WERI-Rb-1 (cell line): Measurements from ENCODE around the gene SSBP3.

Experiments
- DNase-seq: peaks from one replicate; pipeline ENCODE4 v3.0.0-alpha.2; 2020
- H3K27ac ChIP-seq: fragments of 250-450 bp; sonication (Bioruptor Pico); 2 replicates; pipeline ENCODE4 v1.5.1; 2020; ENCODE audit warnings: mild to moderate bottlenecking, moderate library complexity
- H3K27me3 ChIP-seq: fragments of 250-450 bp; sonication (Bioruptor Pico); 2 replicates; pipeline ENCODE4 v1.5.1; 2021; ENCODE audit warnings: mild to moderate bottlenecking, low read depth, moderate library complexity; ENCODE audit not compliant: insufficient read depth, severe bottlenecking
- H3K36me3 ChIP-seq: fragments of 250-450 bp; sonication (Bioruptor Pico); 2 replicates; pipeline ENCODE4 v1.5.1; 2020; ENCODE audit warnings: mild to moderate bottlenecking, moderate library complexity
- H3K4me3 ChIP-seq: 2 replicates; pipeline ENCODE4 v1.5.1; 2011; ENCODE audit warnings: low read depth, mild to moderate bottlenecking, control low read depth, low read length
- H3K9me3 ChIP-seq: fragments of 250-450 bp; sonication (Bioruptor Pico); 2 replicates; pipeline ENCODE4 v1.5.1; 2021; ENCODE audit warnings: mild to moderate bottlenecking, moderate library complexity; ENCODE audit not compliant: severe bottlenecking
- TF ChIP-seq, protein P1 (sequence below): IDR thresholded peaks from 2 replicates; pipeline ENCODE4 v1.5.1; 2011; ENCODE audit warnings: low read depth, mild to moderate bottlenecking, control low read depth, inconsistent platforms, low read length

SSBP3 gene

DNA sequence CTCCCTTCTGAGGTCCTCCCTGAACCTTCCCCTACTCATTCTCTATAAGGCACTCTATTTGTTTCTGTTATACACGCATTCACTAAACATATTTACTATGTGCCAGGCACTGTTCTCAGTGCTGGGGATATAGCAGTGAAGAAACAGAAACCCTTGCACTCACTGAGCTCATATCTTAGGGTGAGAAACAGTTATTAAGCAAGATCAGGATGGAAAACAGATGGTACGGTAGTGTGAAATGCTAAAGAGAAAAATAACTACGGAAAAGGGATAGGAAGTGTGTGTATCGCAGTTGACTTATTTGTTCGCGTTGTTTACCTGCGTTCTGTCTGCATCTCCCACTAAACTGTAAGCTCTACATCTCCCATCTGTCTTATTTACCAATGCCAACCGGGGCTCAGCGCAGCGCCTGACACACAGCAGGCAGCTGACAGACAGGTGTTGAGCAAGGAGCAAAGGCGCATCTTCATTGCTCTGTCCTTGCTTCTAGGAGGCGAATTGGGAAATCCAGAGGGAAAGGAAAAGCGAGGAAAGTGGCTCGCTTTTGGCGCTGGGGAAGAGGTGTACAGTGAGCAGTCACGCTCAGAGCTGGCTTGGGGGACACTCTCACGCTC lies 206.9 kb downstream of the SSBP3 start:
- Histone ChIP-seq H3K27ac (peak overlapping the region; percentile 86), H3K4me3 (peak overlapping the region; percentile 75), H3K27me3 (no peaks in the 10 kb centered on the region), H3K9me3 (no peaks in the 10 kb centered on the region), H3K36me3 (peaks cover 5% of the 10 kb centered on the region)
- TF ChIP-seq, protein P1, sequence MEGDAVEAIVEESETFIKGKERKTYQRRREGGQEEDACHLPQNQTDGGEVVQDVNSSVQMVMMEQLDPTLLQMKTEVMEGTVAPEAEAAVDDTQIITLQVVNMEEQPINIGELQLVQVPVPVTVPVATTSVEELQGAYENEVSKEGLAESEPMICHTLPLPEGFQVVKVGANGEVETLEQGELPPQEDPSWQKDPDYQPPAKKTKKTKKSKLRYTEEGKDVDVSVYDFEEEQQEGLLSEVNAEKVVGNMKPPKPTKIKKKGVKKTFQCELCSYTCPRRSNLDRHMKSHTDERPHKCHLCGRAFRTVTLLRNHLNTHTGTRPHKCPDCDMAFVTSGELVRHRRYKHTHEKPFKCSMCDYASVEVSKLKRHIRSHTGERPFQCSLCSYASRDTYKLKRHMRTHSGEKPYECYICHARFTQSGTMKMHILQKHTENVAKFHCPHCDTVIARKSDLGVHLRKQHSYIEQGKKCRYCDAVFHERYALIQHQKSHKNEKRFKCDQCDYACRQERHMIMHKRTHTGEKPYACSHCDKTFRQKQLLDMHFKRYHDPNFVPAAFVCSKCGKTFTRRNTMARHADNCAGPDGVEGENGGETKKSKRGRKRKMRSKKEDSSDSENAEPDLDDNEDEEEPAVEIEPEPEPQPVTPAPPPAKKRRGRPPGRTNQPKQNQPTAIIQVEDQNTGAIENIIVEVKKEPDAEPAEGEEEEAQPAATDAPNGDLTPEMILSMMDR = no peak
- DNase-seq = no peak

DNA sequence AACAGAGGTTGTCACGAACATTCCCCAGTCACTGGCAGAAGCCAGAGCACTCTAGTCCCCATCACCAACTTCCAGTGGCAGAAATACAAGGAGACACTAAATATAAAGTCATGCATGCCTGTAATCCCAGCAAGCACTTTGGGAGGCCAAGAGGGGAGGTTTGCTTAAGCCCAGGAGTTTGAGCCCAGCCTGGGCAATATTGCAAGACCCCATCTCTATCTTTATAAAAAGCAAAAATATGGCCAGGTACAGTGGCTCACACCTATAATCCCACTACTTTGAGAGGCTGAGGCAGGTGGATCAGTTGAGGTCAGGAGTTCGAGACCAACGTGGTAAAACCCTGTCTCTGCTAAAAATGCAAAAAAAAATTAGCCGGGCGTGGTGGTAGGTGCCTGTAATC lies 212.7 kb downstream of the SSBP3 start:
- Histone ChIP-seq H3K4me3 (no peak overlapping the region), H3K9me3 (no peaks in the 10 kb centered on the region), H3K27ac (no peak overlapping the region), H3K36me3 (no peaks in the 10 kb centered on the region), H3K27me3 (no peaks in the 10 kb centered on the region)
- TF ChIP-seq, protein P1 = no peak
- no peak for DNase-seq

DNA sequence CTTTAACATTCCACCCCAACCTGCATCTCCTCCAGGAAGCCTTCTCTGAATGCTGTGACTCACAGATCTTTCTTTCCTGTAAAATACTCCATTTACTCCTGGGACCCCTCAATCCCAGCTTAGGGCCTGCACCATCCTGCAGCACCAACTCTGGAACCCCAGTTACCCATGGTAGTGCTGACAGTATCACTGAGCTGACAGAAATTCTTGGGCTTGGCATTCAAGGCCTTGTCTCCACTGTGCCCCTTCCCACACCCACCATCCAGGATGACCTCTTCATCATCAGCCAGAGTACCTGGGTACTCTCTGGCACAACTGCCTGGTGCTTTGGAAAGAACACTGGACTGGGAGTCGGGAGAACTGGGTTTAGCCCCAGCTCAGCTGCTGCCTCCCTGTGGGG lies 214.7 kb downstream of the SSBP3 start:
- Histone ChIP-seq H3K27ac (no peak overlapping the region), H3K9me3 (no peaks in the 10 kb centered on the region), H3K36me3 (no peaks in the 10 kb centered on the region), H3K4me3 (no peak overlapping the region), H3K27me3 (no peaks in the 10 kb centered on the region)
- no peak for DNase-seq
- TF ChIP-seq, protein P1 = no peak

DNA sequence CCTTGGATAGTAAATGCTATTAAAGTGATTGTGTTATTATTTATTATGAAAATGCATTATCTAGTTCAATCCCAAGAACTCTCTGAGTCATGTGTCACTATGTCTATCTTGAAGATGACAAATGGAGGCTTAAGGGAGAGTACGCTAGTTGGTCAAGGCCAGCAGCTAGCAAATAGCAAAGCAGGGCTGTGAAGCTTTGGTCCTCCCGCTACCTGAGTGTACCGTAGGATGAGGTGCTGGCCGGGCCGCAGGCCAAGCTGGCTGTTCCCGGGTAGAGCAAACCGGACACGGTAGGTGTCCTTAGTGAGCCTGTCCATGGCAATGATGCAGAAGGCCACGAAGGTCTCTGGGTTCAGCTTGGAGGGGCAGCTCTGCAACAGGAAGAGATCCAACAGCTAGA lies 215.7 kb downstream of the SSBP3 start:
- Histone ChIP-seq H3K4me3 (no peak overlapping the region), H3K9me3 (no peaks in the 10 kb centered on the region), H3K27ac (no peak overlapping the region), H3K27me3 (no peaks in the 10 kb centered on the region), H3K36me3 (no peaks in the 10 kb centered on the region)
- TF ChIP-seq, protein P1 = no peak
- no peak for DNase-seq

DNA sequence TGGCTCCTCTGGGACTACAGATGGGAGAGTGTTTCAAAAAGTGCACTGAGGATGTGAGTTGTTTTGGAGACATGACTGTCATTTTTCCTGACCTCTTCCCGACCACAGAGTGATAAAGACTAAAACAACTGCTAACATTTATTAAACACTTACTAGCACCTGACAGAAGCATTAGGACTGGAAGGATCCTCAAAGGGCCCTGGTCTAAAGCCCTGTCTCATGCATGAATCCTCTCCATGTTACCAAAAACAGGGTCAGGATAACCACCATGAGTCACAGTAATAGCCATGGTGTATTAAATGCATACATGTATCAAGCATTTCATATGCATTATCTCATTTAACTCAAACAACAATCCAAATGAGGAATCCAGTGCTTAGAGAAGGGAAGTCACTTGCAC lies 217.9 kb downstream of the SSBP3 start:
- Histone ChIP-seq H3K9me3 (no peaks in the 10 kb centered on the region), H3K27ac (no peak overlapping the region), H3K4me3 (no peak overlapping the region), H3K27me3 (no peaks in the 10 kb centered on the region), H3K36me3 (no peaks in the 10 kb centered on the region)
- TF ChIP-seq, protein P1 = no peak
- no peak for DNase-seq

DNA sequence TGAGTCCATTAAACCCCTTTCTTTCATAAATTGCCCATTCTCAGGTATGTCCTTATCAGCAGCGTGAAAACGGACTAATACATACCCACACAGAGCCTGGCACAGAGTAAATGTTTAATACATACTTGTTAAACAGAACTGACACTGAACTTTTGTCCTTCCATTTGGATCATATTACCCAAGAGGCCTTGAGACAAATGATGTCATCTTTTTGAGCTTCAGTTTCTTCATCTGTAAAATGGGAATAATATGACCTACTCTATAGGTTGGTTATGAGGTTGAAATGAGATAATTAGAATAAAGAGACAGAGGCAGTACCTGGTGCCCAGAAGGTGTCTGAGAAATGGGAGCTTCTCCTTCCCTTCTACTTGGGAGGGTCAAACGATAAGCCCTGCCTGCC lies 220.1 kb downstream of the SSBP3 start:
- Histone ChIP-seq H3K27me3 (no peaks in the 10 kb centered on the region), H3K4me3 (no peak overlapping the region), H3K36me3 (no peaks in the 10 kb centered on the region), H3K9me3 (no peaks in the 10 kb centered on the region), H3K27ac (no peak overlapping the region; the same call in 1 of the 2 replicates)
- TF ChIP-seq, protein P1 = no peak
- DNase-seq = no peak
